Myocyte (in vitro differentiated cells): ENCODE data around the gene TARBP1. TPM values are rescaled to one million over a fixed set of nuclear protein-coding genes. Genes with fewer than 3 reads are reported as not detected.
A peak's percentile ranks its signal among the peaks of the same experiment; 100 is the strongest.
"Not testable (repeated sequence)": the region's sequence is repeated elsewhere in the genome, so short reads cannot be mapped to it uniquely, and the experiment has no call there.

Source experiments
- DNase-seq: peaks from one replicate; pipeline ENCODE4 v3.0.0-alpha.2; 2012; ENCODE audit warnings: low read depth
- total RNA-seq: library from RNA; depleted of rRNA; stranded (reverse); fragments of >200 nt; gene quantifications from 2 replicates; pipeline ENCODE4 v1.2.3, GENCODE V29; 2014

TARBP1 gene
- total RNA-seq, 1 donor from 2014 or later: 14.8 TPM

DNA sequence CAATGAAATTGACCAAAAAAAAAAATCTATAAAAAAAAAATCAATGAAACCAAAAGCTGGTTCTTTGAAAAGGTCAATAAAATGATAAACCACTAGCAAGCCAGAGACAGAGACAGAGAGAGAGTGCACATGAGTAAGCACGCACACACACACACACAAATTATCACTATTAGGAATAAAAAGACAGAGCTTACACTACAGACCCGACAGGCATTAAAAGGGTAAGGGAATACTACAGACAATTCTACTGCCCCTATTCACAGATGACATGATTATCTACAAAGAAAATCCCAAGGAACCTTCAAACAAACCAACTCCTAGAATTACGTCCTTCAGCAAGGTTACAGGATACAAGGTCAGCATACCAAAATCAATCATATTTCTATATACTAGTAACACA lies 38.6 kb downstream of the TARBP1 start:
- DNase-seq: no peak

DNA sequence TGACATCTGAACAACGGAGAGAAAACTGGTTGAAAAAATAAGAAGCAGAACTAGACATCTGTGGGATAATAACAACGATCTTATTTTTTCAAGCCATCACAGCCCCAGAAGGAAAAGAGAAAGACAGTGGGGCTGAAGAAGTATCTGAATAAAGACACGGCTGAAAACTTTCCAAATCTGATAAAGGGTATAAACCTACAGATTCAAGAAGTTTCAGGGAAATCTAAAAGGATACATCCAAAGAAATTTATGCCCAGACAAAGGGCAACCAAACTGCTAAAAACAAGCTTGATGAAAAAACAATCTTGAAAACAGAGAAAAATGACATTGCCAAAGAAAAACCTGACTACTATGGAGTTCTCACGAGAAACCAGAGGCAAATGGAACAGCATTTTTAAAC lies 40.4 kb downstream of the TARBP1 start:
- DNase-seq: no peak

DNA sequence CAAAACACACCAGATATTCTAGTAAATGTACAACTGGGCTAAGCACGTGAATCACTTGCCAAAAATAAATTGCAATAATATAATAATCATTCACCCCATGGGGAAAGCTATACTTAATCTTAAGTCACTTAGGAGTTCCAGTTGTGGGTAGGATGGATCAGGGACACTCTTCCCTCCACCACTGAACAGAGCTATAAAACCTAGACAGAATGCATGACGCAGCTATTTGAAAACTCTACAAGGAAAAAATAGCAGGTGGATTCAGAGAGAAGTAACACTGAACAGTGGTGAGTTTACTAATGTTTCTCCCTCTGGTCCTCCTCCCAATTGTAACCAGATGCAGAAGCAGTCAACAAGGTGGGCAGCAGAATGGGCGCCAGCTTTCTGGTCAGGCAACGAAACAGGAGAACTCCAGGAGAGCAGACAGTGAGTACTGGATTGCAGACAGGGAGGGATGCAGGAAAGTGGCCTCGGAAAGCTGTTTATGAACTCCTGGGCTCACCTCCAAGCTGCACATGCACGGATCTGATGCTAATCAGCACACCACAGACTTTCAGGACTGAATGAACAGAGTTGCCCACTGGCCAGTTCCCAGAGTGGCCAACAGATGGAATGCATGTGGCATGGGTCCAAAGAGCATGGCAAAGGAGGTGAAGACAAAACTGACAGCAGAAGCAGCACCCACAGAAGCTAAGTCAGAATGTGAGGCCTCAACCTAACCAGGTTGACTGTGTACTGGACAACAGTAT lies 41.4 kb downstream of the TARBP1 start:
- DNase-seq: peak; percentile 53

DNA sequence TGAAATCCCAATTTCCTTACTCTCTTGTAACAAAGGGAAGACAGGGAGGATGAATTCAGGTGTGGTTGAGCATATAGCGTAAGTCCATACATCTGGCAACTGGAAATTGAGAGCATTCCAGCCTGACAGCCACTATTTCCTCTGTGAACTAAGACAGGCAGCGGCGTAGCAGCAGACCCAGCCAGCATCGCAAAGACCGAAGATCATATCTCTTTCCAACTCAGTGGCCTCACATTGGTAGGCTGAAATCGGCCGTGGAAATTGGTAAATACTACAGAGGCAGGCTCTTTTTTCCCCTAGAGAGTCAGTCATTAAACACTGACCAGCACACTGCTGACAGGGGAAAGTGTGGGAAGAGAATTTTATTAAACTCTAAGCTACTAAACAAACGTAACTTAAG lies 43.4 kb downstream of the TARBP1 start:
- DNase-seq: no peak

DNA sequence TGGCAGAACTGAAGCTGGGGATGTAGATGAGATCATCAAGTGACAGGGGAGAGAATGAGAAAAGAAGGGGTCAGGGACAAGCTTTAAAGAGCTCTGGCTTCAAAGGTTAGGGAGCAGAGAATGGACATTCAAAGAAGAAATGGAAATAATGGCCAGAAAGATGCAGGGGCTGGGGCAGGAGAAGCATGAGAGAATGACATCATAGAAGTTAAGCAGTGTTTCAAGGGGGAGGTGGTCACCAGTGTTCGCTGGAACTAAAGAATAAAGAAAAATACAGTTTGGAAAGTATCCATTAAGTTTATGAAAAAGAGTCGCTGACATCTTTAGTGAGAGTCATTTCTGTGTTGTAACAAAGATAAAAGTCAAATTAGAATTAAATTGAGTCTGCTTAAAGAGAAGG lies 44.3 kb downstream of the TARBP1 start:
- DNase-seq: no peak

DNA sequence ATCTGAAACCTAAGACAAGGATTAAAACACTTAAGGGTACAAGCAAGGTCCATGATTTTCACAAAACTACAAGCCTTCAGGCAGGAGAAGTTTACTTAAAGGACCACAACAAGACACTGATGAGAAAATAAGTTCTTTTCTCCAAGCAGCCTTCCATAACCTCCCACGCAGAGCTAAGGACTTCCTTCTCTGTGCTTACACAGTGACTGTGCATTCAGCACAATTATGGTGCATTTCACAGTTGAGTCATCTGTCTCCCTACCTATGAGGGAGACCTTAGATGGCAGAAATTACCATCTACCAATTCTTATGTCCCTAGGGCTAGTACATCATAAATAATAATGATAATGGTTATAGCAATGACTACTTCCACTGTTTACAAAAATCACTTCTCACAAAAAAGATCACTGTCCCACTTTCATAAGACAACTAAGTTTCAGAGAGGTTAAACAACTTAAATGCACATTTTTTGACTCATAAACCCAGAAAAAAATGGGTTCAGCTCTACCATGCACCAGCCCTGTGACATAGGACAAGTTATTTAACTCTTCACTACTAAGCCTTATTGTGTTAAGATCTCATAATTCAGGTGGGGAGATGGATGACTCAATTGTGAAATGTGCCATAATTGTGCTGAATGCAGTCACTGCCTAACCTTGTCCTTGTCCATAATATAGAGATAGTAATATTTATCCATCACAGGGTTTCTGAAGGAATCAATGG lies 45.3 kb downstream of the TARBP1 start:
- peak; percentile 2 for DNase-seq

DNA sequence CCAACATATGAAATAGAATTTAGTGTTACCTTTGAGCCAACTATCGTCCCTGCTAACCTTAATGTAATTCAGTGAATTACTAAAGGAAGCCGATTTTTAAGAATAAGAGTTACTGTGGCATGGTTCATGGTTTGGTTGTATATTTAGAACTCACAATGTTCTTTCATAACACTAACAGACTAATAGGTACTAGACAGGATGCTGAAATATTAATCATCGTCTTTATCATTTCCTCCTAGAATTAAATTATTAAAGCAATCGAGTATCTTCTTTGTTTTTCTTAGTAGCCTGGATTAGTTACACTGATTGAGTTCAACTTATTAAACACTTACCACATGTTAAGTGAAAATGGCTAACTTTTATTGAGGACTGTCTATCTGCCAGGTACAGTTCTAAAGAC lies 47.7 kb downstream of the TARBP1 start:
- DNase-seq: no peak

DNA sequence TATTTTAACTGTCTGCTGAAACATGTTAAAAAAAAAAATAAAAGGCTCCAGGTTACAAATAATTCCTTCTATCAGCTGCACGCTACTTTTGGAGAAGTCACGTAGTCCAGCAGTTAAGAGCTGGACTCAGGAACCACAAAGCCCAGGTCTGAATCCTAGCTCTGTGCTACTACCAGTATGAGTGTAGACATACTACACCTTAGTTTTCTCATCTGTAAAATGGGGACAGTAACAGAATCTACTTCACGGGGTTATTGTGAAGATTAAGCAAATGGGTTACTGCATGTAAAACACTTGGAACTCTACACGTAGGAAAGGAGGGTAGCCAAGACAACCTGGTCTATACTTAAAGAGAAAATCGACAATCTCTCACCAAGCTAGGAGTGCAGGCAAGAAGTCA lies 48.3 kb downstream of the TARBP1 start:
- DNase-seq: no peak

DNA sequence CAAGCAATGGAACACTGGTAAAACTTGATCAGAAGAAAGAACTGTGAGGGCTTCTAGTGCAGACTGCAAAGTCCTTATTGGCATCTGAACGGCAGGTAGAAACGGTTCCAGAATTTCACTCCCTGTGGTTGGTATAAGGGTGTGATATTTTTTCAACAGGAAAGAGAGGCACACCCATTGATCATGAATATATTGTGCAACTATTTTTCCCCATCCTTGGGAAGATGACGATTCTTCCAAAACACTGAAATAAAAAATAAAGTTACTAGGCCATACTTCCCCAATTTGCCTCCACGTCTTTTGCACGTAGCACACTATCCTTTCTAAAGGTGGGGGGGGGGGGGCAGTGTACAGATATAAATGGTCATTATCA lies 49.6 kb downstream of the TARBP1 start:
- DNase-seq: no peak

DNA sequence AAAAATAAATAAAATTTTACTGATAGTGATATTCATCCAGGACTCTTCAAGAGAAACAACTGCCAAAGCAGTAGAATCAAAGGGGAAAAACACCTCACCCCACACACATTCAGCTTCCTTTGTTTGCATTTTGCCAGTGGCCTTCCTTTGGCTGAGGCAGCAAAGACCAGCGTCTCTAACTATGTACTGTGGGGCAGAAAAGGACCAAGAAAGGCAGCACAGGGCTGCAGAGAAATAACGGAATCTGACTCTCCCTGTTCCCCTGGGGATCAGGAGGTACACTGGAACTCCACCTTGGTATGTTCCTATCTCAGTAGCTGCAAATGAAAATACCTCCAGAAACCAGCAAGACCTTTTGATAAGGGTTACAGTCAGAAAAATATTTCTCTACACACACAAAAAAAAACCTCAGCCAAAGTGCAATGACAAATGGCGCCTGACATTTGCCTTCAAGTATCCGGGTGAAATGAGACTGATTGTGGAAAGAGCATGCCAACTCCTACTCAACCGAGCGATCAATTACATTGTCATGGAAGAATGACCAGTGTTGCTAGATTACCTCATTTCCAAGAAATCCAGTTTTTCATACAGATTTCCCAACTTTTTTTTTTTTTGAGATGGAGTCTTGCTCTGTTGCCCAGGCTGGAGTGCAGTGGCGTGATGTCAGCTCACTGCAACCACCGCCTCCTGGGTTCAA lies 50.9 kb downstream of the TARBP1 start:
- DNase-seq: no peak

DNA sequence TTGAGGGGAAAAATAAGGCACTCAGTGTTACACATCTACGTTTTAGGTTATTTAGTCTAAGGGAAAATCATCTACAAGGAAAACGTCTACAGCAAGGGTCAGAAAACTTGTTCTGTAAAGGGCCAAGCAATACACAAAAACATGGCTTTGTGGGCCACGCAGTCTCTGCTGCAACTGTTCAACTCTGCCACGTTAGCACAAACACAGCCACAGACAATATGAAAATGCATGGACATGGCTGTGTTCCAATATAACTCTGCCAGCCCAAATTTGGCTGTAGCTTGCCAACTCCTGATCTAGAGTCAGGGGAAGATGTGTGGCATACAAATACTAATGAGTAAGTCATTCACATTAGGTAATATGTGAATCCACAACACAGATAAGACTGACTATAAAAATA lies 65.0 kb downstream of the TARBP1 start:
- no peak for DNase-seq

DNA sequence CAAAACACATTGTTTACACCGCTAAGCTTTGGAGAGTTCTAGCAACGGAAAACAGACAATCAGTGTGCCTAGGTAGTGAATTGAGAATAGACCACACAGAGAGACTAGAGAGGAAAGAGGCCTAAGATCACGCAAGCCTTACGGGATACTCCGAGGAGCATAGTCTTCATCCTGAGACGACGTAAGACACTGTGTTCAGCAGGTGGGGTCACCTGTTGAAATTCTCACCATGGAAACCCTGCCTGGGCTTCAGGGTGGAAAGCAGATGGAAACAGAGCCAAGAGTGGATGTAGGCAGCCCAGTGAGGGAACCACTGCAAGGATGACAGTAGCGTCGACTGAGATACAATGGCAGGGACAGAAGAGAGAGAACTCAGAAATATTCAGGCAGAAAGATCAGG lies 65.5 kb downstream of the TARBP1 start:
- DNase-seq: no peak

DNA sequence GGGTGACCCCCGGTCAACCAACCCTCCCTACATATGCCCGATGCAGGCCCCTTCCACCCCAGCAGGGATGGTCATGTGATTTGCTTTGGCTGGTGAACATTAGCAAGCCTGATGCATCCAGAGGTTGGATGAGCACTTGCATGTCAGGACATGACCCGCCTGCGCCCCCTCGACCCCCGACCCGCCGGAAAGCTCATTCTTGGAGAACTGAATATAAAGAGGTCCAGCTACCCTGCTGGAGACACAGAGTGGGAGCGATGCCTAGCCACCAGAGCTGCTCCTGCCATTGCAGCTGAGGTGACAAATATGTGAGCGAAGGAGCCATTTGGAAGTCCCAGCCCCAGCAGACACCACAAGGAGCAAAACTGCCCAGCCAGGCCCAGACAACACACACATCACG lies 66.1 kb downstream of the TARBP1 start:
- no peak for DNase-seq

DNA sequence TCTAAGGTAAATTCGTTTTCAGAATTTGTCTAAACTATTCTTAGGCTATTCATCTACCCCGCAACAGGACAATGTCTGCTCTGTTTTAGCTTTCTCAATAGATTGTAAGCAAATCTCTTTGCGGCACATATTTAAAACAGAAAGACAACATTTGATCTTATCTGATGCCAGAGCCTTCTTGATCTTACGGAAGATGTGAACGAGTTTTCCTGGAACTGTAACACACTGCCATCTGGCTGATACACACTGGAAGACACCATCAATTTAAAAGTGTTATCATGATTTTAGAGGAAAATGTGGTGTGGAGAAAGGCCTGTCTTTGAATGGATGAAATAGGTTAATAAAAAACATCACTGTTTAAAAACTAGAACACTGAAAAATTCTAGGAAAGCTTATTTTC lies 69.7 kb downstream of the TARBP1 start:
- no peak for DNase-seq

DNA sequence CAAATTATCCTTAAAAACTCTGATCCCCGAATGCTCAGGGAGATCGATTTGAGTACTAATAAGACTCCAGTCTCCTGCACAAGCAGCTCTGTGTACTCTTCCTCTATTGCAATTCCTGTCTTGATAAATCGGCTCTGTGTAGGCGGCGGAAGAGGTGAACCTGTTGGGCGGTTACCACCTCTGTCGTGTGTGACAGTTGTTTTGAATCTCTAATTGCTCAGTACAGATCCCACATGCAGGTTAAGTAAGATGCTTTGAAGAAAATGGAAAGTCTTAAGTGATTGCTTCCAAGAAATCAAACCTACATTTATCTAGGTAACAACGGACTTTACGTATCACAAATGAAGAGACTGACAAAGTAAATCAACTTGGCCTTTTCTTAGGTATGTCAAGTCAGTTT lies 70.2 kb downstream of the TARBP1 start:
- DNase-seq: no peak

DNA sequence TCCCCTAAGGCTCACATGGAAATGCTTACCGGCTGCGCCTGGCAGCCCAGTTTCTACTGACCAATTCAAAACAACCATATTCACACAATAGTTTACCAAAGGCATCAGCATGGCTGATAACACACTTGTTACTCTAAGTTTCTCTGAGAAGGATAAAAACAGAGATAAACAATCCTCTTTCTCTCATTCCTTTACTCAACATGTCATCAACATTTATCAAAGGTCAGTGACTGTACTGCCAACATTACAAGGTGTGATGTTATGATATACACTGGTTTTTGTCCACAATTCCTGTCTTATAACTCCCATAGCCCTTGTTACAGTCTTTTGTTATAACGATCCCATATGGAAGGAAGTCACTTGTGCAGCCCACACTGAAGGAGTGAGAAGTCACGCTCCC lies 72.1 kb downstream of the TARBP1 start:
- no peak for DNase-seq

DNA sequence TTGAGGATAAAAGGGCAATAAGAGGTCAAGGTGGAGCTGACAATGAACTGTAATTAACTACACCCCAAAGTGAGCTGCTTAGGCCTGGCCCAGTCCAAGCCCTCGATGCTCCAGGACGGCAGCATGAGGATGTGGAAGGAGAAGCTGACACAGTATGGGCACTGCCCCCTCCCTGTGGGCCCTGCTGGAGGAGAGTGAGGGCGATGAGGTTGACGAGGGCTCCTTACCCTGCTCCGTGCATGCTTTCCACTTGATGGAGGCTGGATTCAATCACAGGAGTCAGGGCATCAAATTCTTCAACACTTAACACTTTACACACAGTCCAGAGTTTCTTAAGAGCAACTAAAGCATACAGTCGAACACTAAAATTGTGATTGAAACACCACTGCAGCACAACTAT lies 73.3 kb downstream of the TARBP1 start:
- DNase-seq: no peak

DNA sequence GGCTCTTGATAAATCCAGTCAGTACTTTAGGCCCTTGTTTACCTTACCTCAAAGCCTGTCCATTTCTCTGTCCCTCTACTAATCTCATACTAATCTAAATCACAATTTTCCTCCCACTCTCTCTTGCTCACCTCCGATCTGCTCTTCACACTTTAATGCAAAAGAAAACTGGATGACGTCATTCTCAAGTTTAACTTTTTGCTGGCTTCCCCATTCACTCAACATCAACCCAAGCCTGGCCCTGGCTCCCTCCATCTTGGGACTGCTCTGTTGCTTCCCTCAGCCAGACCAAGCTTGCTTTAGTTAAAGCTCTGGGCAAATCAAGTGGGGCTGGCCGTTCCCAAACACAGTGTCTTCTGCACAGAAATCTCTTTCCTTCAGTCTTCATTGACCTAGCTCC lies 76.0 kb downstream of the TARBP1 start:
- DNase-seq: no peak

DNA sequence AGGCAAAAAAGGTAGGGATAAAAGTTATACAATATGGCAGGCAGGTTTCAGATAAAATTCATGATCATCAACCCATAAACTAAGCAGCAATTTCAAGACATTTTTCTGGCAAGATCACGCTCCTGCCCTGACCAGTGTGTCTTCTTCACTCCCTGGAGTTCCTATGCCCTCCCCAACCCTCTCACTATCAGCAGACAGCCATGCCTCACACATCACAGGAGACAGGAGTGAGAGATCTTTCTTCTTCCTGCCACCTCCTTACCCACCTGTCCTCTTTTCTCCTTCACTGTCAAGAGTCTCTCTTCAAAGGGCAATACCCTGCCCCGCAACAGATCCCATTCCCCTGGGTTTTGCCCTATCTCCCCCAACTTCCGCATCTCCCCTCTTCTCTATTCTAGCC lies 77.3 kb downstream of the TARBP1 start:
- no peak for DNase-seq

DNA sequence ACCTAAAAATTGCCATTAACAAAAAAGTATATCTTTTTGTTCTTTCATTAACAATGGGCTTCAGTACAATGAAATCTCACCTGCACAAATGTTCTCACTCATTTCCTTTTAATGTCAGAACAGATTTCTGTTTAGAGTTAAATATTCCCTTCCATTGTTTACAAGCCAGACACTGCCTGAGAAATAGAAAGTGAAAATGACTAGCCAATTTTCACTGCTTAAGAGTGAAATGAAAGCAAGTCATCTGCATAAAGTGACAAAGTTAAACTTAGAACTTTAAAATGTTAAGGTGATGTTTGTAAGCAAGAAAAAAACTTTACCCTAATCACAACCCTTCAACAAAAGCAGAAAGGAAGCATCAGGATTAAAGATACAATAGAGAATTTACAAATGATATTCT lies 78.2 kb downstream of the TARBP1 start:
- DNase-seq: no peak

DNA sequence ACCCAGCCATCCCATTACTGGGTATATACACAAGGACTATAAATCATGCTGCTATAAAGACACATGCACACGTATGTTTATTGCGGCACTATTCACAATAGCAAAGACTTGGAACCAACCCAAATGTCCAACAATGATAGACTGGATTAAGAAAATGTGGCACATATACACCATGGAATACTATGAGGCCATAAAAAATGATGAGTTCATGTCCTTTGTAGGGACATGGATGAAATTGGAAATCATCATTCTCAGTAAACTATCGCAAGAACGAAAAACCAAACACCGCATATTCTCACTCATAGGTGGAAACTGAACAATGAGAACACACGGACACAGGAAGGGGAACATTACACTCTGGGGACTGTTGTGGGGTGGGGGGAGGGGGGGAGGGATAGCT lies 79.5 kb downstream of the TARBP1 start:
- DNase-seq: not testable (repeated sequence)

DNA sequence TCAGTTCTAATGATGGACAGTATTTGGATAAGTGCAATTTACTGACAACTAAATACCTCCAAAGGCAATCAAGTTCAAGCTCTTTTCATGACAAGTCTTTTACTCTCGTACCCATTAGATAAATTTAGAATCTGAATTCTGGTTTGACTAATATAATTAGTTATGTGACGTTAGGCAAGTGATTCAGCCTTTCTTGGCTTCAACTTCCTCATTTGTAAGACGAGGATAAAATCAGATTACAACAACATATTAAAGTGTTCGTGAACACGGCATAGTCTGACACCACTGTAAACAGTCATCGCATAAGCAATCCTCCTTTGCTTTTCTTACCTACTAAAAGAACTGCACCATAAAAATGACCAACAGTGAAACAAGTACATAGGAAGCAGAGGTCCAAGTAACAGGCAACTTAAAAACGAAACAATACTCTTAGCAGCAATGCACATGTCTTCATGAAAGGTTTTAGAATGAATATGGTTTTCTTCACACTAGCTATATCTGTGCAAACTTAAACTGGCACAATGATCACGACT lies 80.1 kb downstream of the TARBP1 start:
- DNase-seq: peak; percentile 26
